H1 (cell line): ENCODE measurements around the gene RAB1A. TPM values are rescaled to one million over a fixed set of nuclear protein-coding genes. Genes with fewer than 3 reads are reported as not detected.

Experiments used
- CEBPB ChIP-seq: IDR thresholded peaks from 2 replicates; pipeline ENCODE4 v1.6.1; 2012; ENCODE audit warnings: low read depth, low read length
- NANOG ChIP-seq: IDR thresholded peaks from 2 replicates; pipeline ENCODE4 v1.6.1; 2011; ENCODE audit warnings: low read length, low read depth, mild to moderate bottlenecking, inconsistent platforms; ENCODE audit not compliant: insufficient read depth, poor library complexity, severe bottlenecking
- PHF8 ChIP-seq: fragments of 200-600 bp; sonication (generic); conservative IDR thresholded peaks from 2 replicates; pipeline ENCODE4 v1.7.1; 2012; ENCODE audit warnings: low read depth, mild to moderate bottlenecking, inconsistent platforms, low read length, moderate library complexity
- POLR2AphosphoS5 ChIP-seq: IDR thresholded peaks from 2 replicates; pipeline ENCODE4 v1.6.1; 2011; ENCODE audit warnings: low read depth, low read length
- SRF ChIP-seq: IDR thresholded peaks from 2 replicates; pipeline ENCODE4 v1.6.1; 2011; ENCODE audit warnings: mild to moderate bottlenecking, low read depth, low read length, moderate library complexity
- polyA plus RNA-seq, 7 experiments: library from polyadenylated mRNA; depleted of rRNA in 3 of 7; stranded (reverse) in 5 of 7; unstranded in 2 of 7; fragments of >200 nt in 5 of 7; fragments of 200-250 nt in 2 of 7; gene quantifications; 1 replicate in 5 of 7; 2 replicates in 1 of 7; 4 replicates in 1 of 7; pipeline versions ENCODE4 v1.2.1 to v1.2.3, GENCODE V29; 2011 to 2013; ENCODE audit warnings: missing spikeins in 2 of 7, mixed read lengths in 2 of 7
- total RNA-seq: library from RNA; stranded (reverse); fragmentation: NEBNext Ultra II Directional; extraction: Animal tissue kit (Norgen Biotek cat#: 25700); gene quantifications from 2 replicates; pipeline ENCODE4 v1.2.1, GENCODE V29; 2021
- TF ChIP-seq, protein P1 (sequence below): fragments of 300-600 bp; sonication (generic); IDR thresholded peaks from 2 replicates; pipeline ENCODE4 v1.7.1; 2012; ENCODE audit warnings: low read length, moderate library complexity, mild to moderate bottlenecking, inconsistent platforms; ENCODE audit not compliant: insufficient replicate concordance

RAB1A gene
- total and polyA plus RNA-seq, 2 of the 8 experiments (the other 6 are each of a cell fraction or from before 2014, with no cell fraction given), result 77.9 to 120 TPM

DNA sequence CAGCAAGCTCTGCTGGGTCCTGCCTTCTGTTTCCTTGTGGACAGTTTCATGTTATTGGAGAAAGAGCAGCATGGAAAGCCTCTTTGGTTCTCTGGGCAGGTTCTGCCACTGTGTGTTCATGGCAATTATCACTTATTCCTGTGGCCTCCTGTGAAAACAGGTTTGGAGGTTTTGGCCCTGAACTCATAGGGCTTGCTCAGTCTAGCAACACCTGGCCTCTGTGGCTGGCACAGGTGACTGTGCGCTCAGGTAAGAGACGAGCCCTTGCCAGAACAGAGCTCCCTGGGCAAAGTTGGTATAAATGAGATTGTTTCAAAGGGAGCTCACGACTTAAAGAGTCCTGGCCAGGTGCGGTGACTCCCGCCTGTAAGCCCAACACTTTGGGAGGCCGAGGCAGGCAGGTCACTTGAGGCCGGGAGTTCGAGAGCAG lies 68.0 kb downstream of the RAB1A start (continued):
- TF ChIP-seq PHF8 (no peak), NANOG (no peak), SRF (no peak), POLR2AphosphoS5 (no peak), CEBPB (no peak)
- TF ChIP-seq, protein P1, sequence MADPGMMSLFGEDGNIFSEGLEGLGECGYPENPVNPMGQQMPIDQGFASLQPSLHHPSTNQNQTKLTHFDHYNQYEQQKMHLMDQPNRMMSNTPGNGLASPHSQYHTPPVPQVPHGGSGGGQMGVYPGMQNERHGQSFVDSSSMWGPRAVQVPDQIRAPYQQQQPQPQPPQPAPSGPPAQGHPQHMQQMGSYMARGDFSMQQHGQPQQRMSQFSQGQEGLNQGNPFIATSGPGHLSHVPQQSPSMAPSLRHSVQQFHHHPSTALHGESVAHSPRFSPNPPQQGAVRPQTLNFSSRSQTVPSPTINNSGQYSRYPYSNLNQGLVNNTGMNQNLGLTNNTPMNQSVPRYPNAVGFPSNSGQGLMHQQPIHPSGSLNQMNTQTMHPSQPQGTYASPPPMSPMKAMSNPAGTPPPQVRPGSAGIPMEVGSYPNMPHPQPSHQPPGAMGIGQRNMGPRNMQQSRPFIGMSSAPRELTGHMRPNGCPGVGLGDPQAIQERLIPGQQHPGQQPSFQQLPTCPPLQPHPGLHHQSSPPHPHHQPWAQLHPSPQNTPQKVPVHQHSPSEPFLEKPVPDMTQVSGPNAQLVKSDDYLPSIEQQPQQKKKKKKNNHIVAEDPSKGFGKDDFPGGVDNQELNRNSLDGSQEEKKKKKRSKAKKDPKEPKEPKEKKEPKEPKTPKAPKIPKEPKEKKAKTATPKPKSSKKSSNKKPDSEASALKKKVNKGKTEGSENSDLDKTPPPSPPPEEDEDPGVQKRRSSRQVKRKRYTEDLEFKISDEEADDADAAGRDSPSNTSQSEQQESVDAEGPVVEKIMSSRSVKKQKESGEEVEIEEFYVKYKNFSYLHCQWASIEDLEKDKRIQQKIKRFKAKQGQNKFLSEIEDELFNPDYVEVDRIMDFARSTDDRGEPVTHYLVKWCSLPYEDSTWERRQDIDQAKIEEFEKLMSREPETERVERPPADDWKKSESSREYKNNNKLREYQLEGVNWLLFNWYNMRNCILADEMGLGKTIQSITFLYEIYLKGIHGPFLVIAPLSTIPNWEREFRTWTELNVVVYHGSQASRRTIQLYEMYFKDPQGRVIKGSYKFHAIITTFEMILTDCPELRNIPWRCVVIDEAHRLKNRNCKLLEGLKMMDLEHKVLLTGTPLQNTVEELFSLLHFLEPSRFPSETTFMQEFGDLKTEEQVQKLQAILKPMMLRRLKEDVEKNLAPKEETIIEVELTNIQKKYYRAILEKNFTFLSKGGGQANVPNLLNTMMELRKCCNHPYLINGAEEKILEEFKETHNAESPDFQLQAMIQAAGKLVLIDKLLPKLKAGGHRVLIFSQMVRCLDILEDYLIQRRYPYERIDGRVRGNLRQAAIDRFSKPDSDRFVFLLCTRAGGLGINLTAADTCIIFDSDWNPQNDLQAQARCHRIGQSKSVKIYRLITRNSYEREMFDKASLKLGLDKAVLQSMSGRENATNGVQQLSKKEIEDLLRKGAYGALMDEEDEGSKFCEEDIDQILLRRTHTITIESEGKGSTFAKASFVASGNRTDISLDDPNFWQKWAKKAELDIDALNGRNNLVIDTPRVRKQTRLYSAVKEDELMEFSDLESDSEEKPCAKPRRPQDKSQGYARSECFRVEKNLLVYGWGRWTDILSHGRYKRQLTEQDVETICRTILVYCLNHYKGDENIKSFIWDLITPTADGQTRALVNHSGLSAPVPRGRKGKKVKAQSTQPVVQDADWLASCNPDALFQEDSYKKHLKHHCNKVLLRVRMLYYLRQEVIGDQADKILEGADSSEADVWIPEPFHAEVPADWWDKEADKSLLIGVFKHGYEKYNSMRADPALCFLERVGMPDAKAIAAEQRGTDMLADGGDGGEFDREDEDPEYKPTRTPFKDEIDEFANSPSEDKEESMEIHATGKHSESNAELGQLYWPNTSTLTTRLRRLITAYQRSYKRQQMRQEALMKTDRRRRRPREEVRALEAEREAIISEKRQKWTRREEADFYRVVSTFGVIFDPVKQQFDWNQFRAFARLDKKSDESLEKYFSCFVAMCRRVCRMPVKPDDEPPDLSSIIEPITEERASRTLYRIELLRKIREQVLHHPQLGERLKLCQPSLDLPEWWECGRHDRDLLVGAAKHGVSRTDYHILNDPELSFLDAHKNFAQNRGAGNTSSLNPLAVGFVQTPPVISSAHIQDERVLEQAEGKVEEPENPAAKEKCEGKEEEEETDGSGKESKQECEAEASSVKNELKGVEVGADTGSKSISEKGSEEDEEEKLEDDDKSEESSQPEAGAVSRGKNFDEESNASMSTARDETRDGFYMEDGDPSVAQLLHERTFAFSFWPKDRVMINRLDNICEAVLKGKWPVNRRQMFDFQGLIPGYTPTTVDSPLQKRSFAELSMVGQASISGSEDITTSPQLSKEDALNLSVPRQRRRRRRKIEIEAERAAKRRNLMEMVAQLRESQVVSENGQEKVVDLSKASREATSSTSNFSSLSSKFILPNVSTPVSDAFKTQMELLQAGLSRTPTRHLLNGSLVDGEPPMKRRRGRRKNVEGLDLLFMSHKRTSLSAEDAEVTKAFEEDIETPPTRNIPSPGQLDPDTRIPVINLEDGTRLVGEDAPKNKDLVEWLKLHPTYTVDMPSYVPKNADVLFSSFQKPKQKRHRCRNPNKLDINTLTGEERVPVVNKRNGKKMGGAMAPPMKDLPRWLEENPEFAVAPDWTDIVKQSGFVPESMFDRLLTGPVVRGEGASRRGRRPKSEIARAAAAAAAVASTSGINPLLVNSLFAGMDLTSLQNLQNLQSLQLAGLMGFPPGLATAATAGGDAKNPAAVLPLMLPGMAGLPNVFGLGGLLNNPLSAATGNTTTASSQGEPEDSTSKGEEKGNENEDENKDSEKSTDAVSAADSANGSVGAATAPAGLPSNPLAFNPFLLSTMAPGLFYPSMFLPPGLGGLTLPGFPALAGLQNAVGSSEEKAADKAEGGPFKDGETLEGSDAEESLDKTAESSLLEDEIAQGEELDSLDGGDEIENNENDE, result no peak
- TF ChIP-seq, all 59 proteins: peak for 0
